HepG2 (cell line): ENCODE results near the gene USP9X.
"Not testable (repeated sequence)": the region's sequence is repeated elsewhere in the genome, so short reads cannot be mapped to it uniquely, and the experiment has no call there.

ENCODE experiments used
- CEBPB ChIP-seq: IDR thresholded peaks from 2 replicates; pipeline ENCODE4 v1.6.1; 2011; ENCODE audit warnings: low read depth, low read length, improper control_type of control experiment, borderline replicate concordance
- CTCF ChIP-seq: sonication (generic); formaldehyde crosslinking; IDR thresholded peaks from 2 replicates; pipeline ENCODE4 v1.5.0; 2020; ENCODE audit warnings: mild to moderate bottlenecking, missing genetic modification reagents, moderate library complexity
- MEIS2 ChIP-seq: sonication (generic); formaldehyde crosslinking; IDR thresholded peaks from 2 replicates; pipeline ENCODE4 v1.9.0; 2021; ENCODE audit warnings: mild to moderate bottlenecking, missing genetic modification reagents

DNA sequence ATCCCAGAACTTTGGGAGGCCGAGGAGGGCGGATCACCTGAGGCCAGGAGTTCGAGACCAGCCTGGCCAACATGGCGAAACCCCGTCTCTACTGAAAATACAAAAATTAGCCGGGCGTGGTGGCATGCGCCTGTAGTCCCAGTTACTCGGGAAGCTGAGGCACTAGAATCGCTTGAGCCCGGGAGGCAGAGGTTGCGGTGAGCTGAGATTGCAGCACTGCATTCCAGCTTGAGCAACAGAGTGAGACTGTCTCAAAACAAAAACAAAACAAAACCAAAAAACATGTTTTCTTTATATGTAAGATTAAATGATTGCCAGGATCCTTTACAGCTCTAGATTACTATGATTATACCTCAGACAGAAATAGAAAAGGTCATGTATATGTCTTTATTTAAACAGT, 66.5 kb downstream of the USP9X start:
- not testable (repeated sequence) for TF ChIP-seq MEIS2 (CRISPR knock-in tag); CEBPB; CTCF (CRISPR knock-in tag)
